Measurements from ENCODE around the gene ZFYVE27.
"Not testable (repeated sequence)": the region's sequence is repeated elsewhere in the genome, so short reads cannot be mapped to it uniquely, and the experiment has no call there.

- TF ChIP-seq CTCF, POLR2A (IDR thresholded peaks at IDR 0.05): not testable (repeated sequence)
Measured at GRCh38 chr10:97698072-97698655, 38.8 kb upstream of the ZFYVE27 start.

Data from adrenal gland (tissue), 5 donors.